HEK293T (cell line): ENCODE measurements around the gene TJP2.

Experiments
- CTCF ChIA-PET: fragments of 350-600 bp; formaldehyde crosslinking; extraction: SDS; loops from one replicate; lab custom pipeline; 2021; ENCODE audit warnings: antibody characterized with exemption, inconsistent platforms; lab: Yijun Ruan, JAX
- POLR2A ChIA-PET: fragments of 350-600 bp; formaldehyde crosslinking; extraction: SDS; loops from one replicate; lab custom pipeline; 2020; ENCODE audit warnings: antibody characterized with exemption, inconsistent platforms; lab: Yijun Ruan, JAX
- DNase-seq: peaks from one replicate; pipeline ENCODE4 v3.0.0; 2012; ENCODE audit warnings: mixed read lengths; ENCODE audit errors: extremely low spot score
- ARNT ChIP-seq: fragments of 450-650 bp; IDR thresholded peaks from 2 replicates; pipeline ENCODE4 v1.6.1; 2017; ENCODE audit warnings: mild to moderate bottlenecking
- BHLHE40 ChIP-seq: fragments of 450-650 bp; IDR thresholded peaks from 2 replicates; pipeline ENCODE4 v1.6.1; 2016; ENCODE audit warnings: mild to moderate bottlenecking, moderate library complexity, borderline replicate concordance
- CTBP1 ChIP-seq: fragments of 450-650 bp; IDR thresholded peaks from 2 replicates; pipeline ENCODE4 v1.6.1; 2016; ENCODE audit warnings: borderline replicate concordance
- ELF4 ChIP-seq: fragments of 450-650 bp; IDR thresholded peaks from 2 replicates; pipeline ENCODE4 v1.6.1; 2017; ENCODE audit warnings: antibody characterized with exemption
- FOXA1 ChIP-seq: fragments of 450-650 bp; IDR thresholded peaks from 2 replicates; pipeline ENCODE4 v1.6.1; 2016; ENCODE audit warnings: mild to moderate bottlenecking
- FOXK2 ChIP-seq: fragments of 450-650 bp; IDR thresholded peaks from 2 replicates; pipeline ENCODE4 v1.6.1; 2016; ENCODE audit warnings: mild to moderate bottlenecking
- FOXM1 ChIP-seq: fragments of 450-650 bp; IDR thresholded peaks from 2 replicates; pipeline ENCODE4 v1.6.1; 2017; ENCODE audit warnings: mild to moderate bottlenecking, borderline replicate concordance
- HDGF ChIP-seq: fragments of 450-650 bp; IDR thresholded peaks from 2 replicates; pipeline ENCODE4 v1.6.1; 2017; ENCODE audit warnings: antibody characterized with exemption, borderline replicate concordance
- L3MBTL2 ChIP-seq: fragments of 450-650 bp; conservative IDR thresholded peaks from 2 replicates; pipeline ENCODE4 v1.6.1; 2016; ENCODE audit warnings: mild to moderate bottlenecking
- LEF1 ChIP-seq: fragments of 450-650 bp; IDR thresholded peaks from 2 replicates; pipeline ENCODE4 v1.6.1; 2017; ENCODE audit warnings: mild to moderate bottlenecking, borderline replicate concordance
- NFRKB ChIP-seq: fragments of 450-650 bp; IDR thresholded peaks from 2 replicates; pipeline ENCODE4 v1.6.1; 2016; ENCODE audit warnings: mild to moderate bottlenecking, moderate library complexity
- SP1 ChIP-seq: fragments of 450-650 bp; IDR thresholded peaks from 2 replicates; pipeline ENCODE4 v1.6.1; 2017
- SUZ12 ChIP-seq: fragments of 450-650 bp; IDR thresholded peaks from 2 replicates; pipeline ENCODE4 v1.6.1; 2016; ENCODE audit warnings: mild to moderate bottlenecking
- TARDBP ChIP-seq: fragments of 450-650 bp; IDR thresholded peaks from 2 replicates; pipeline ENCODE4 v1.6.1; 2016
- ZNF384 ChIP-seq: fragments of 450-650 bp; IDR thresholded peaks from 2 replicates; pipeline ENCODE4 v1.6.1; 2016
- TF ChIP-seq, protein P1 (sequence below): fragments of 450-650 bp; IDR thresholded peaks from 2 replicates; pipeline ENCODE4 v1.6.1; 2016

Gene TJP2

DNA sequence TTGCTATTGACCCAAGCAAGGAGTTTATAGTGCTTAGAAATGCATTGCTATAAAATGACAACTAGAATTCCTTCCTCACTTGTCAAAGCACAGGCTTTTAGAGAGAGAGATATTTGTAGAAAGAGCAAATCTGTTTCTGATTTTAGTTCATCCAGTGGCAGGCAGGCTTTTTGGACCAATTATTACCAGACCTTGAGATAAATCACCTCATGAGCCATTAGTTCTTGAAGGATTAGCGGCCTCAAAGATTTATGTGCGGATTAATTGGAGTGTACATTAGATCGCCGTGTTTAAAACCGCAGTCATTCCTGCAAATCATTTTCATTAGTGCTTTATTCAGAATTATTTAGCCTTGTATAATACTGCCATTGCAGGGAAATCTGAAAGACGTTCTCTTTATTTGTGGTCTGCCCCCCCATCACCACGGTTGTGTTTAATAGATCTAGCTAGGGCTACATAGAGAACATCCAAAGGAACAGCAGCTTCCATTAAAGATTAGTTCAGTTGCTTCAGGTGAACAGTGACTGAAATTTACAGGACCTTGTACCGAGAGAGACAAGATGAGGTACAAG, 28.8 kb upstream of the TJP2 start:
- ChIA-PET POLR2A (no interaction called here), CTCF (interaction anchor here (1.1 kb wide), 1 partner anchor 23 kb away, joined by 4 read pairs; no protein-coding TSS in a partner anchor)
- TF ChIP-seq ZNF384 (no peak), SUZ12 (no peak), BHLHE40 (no peak), HDGF (no peak), L3MBTL2 (no peak)
- TF ChIP-seq, protein P1, sequence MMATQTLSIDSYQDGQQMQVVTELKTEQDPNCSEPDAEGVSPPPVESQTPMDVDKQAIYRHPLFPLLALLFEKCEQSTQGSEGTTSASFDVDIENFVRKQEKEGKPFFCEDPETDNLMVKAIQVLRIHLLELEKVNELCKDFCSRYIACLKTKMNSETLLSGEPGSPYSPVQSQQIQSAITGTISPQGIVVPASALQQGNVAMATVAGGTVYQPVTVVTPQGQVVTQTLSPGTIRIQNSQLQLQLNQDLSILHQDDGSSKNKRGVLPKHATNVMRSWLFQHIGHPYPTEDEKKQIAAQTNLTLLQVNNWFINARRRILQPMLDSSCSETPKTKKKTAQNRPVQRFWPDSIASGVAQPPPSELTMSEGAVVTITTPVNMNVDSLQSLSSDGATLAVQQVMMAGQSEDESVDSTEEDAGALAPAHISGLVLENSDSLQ: peak; percentile 33
- DNase-seq: no peak

DNA sequence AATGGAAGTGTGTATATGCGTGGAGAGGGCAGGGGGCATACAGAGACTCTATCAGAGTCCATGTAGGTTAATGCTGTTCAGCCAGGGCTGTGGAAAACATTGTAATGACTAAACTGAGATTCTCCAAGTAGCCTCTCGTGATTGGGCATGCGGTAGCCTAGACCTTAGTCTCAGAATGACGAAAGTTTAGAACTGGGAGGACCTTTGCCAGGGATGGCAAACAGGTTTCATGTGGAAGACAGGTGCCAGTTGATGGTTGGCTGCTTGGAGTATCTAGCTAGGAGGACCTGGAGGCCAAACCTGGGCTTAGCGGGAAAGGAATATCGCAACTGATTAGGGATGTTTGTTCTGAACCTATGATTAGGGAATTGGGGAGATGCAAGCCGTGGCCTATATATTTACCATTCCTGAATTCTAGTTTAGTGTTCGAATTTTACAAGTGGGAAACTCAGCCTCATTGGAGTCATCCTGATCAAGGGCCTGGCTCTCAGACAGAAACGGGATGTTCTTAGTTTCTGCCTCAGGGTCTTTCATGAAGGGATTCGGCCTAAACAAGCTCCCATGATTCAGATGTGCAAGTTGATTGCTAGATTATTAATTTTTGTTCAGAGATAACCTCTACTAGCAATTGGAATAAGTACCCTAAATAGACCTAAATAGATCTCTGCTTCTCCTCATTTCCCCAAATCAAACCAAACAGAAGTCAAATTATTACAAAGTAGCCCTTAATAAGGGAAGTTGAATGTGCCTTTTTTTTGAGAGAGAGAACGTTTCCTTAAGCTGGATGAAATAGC, 26.8 kb upstream of the TJP2 start:
- TF ChIP-seq FOXK2 (no peak), TARDBP (no peak), HDGF (no peak), LEF1 (no peak), L3MBTL2 (no peak), ZNF384 (no peak)
- TF ChIP-seq, protein P1: no peak
- ChIA-PET CTCF (no interaction called here), POLR2A (no interaction called here)
- no peak for DNase-seq

DNA sequence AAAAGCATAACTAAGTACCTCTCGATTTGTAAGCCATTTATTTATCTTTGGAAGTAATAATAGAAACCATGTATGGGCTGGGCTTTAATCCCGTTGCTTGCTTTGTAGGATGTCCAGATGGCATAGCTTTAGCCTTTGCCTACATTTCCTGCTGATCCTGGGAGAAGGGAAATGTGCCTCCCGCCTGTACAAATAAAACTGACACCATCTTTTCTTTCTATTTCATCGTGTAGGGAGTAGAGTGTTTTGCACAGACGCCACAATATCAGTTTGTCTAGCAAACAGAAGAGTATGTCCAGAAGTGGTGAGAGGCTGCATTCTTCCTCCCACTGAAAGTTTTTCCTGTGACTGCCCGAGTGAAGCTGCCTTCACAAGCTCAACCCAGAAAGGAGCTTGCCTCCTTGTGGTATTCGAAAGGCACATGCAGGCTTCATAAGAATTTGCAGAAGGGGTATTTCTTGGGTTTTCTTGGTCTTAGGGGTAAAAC, 24.7 kb upstream of the TJP2 start:
- DNase-seq: no peak
- ChIA-PET POLR2A (interaction anchor here (0.6 to 1.2 kb wide), 2 partner anchors 28 to 56 kb away, joined by 3 read pairs; no protein-coding TSS in a partner anchor), CTCF (no interaction called here)
- TF ChIP-seq TARDBP (no peak), LEF1 (no peak), FOXK2 (no peak), ELF4 (no peak), SP1 (no peak), L3MBTL2 (no peak), HDGF (no peak), SUZ12 (no peak), CTBP1 (no peak), NFRKB (no peak), BHLHE40 (no peak)
- TF ChIP-seq, protein P1: no peak

DNA sequence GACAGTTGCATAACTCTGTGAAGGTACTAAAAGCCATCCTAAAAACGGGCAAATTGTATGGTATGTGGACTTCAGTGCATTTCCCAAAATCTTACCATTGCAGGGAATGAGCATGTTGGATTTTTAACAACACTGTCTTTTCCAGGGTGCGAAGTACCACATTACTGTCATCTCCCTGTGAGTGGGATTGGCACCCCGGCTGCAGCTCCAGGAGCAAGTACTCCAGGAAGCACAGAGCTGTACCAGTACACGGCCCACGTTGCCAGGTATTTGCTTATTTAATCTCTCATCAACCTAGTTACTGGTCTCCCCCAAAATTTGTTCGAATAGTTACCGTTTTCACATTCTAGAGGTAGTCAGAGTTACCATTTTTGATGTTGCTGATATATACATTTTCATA, 22.6 kb upstream of the TJP2 start:
- ChIA-PET POLR2A (no interaction called here), CTCF (no interaction called here)
- TF ChIP-seq ELF4 (no peak), FOXM1 (no peak), BHLHE40 (no peak), TARDBP (no peak), LEF1 (no peak), HDGF (no peak), NFRKB (no peak), SUZ12 (no peak), ZNF384 (no peak), FOXA1 (no peak), L3MBTL2 (no peak), FOXK2 (no peak), ARNT (no peak), CTBP1 (no peak), SP1 (no peak)
- TF ChIP-seq, protein P1: no peak
- DNase-seq: no peak

DNA sequence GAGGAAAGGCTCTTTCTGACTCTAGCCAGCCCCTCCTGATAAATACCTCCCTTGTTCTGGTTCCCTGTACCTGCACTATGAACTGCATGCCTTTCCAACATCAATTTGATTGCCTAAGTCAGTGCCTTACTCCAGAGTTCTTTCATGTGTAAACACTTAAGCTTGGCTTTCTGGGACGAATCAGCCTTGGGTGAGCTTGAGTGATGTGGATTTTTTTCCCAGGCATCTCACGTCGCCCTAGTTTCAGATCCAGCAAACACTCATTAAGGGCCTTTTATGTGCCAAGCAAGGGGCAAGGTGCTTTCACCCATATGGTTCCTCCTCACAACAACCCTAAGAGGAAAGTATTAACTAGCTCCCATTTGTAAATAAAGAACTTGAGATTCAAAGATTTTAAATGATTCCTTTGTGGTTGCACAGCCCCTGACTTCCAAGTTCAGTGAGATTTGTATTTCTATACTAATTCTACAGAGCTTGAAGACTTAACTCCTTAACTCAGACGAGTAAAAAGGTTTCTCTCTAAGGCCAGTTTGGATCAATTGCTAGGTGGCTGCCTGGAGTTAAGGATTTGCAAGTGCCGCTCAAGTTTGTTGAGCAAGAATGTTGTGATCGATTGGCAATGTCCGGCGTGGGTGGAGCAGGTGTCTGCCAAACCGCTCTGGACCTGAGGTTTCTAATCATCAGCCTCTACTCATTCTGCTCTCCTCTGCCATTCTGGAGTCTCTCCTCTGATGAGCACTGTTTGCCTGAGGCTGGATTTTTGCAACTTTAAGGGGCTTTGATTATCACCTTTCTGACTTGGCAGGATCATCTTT, 20.2 kb upstream of the TJP2 start:
- no peak for TF ChIP-seq SP1
- TF ChIP-seq ARNT: no peak
- TF ChIP-seq FOXA1: no peak
- TF ChIP-seq FOXM1: no peak
- no peak for TF ChIP-seq ZNF384
- TF ChIP-seq FOXK2: no peak
- TF ChIP-seq, protein P1: no peak
- TF ChIP-seq HDGF: no peak
- TF ChIP-seq ELF4: no peak
- POLR2A ChIA-PET: no interaction called here
- DNase-seq: no peak
- CTCF ChIA-PET: interaction anchor here (1.5 kb wide), 1 partner anchor 10 kb away, joined by 3 read pairs; no protein-coding TSS in a partner anchor
